NT2/D1 (cell line): Measurements from ENCODE around the gene AHNAK.

Source experiments
- YY1 ChIP-seq: IDR thresholded peaks from 2 replicates; pipeline ENCODE4 v1.6.1; 2011; ENCODE audit not compliant: insufficient read length, insufficient read depth
- ZNF274 ChIP-seq: IDR thresholded peaks from 2 replicates; pipeline ENCODE4 v1.6.1; 2011; ENCODE audit warnings: mild to moderate bottlenecking, low read depth, low read length

DNA sequence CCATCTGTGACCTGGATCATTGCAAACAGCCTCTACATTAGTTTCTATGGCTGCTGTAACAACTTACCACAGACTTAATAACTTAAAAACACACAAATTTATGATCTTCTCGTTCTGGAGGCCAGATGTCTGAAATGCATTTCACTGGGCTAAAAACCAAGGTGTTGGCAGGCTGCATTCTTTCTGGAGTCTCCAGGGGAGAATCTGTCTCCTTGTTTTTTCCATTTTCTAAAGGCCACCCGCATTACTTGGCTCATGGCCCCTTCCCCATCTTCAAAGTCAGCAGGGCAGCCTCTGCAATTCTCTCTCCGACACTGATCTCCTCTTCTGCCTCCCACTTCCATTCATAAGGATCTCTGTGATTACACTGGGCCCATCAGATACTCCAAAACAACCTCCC, 116.2 kb downstream of the AHNAK start:
- no peak for TF ChIP-seq ZNF274
- no peak for TF ChIP-seq YY1
